H4 (cell line): ENCODE results near the gene SEMA6D. TPM values are rescaled to one million over a fixed set of nuclear protein-coding genes. Genes with fewer than 3 reads are reported as not detected.

Experiments
- DNase-seq: peaks from one replicate; pipeline ENCODE4 v3.0.0-alpha.2; 2015; ENCODE audit warnings: low spot score
- total RNA-seq: library from RNA; depleted of rRNA; stranded (reverse); fragments of >200 nt; shearing (Covaris generic); gene quantifications from 2 replicates; pipeline ENCODE4 v1.2.3, GENCODE V29; 2014; rRNA removed

The SEMA6D gene
- 7.6 and 10.4 TPM in 2 replicates for total RNA-seq

- DNase-seq = peak; percentile 80
Measured at GRCh38 chr15:47717036-47717612, at the start of gene SEMA6D. SEMA6D (plus strand) TSS chr15:47717505; CDS start chr15:47759799, 42,294 bp downstream.

GRCh38 chr15:47669221-47669620, 48.1 kb upstream of the SEMA6D start:
- DNase-seq = no peak

GRCh38 chr15:47670365-47670764, 46.9 kb upstream of the SEMA6D start:
- no peak for DNase-seq

- DNase-seq = no peak
Measured at GRCh38 chr15:47673232-47673761, 44.0 kb upstream of the SEMA6D start.

GRCh38 chr15:47674586-47675232, 42.6 kb upstream of the SEMA6D start:
- no peak for DNase-seq

- DNase-seq = no peak
Measured at GRCh38 chr15:47675735-47676134, 41.6 kb upstream of the SEMA6D start.

GRCh38 chr15:47678040-47678439, 39.3 kb upstream of the SEMA6D start:
- no peak for DNase-seq

GRCh38 chr15:47682661-47683060, 34.6 kb upstream of the SEMA6D start:
- no peak for DNase-seq

- DNase-seq = no peak
Measured at GRCh38 chr15:47685141-47685870, 32.0 kb upstream of the SEMA6D start.

- DNase-seq = peak; percentile 28
Measured at GRCh38 chr15:47688573-47689086, 28.7 kb upstream of the SEMA6D start.

- no peak for DNase-seq
Measured at GRCh38 chr15:47689660-47690059, 27.6 kb upstream of the SEMA6D start.

GRCh38 chr15:47691882-47692281, 25.4 kb upstream of the SEMA6D start:
- DNase-seq = no peak

GRCh38 chr15:47696351-47696750, 21.0 kb upstream of the SEMA6D start:
- no peak for DNase-seq

- no peak for DNase-seq
Measured at GRCh38 chr15:47705281-47705997, 11.9 kb upstream of the SEMA6D start.

GRCh38 chr15:47707391-47707790, 9.9 kb upstream of the SEMA6D start:
- no peak for DNase-seq

GRCh38 chr15:47708161-47708980, 8.9 kb upstream of the SEMA6D start:
- no peak for DNase-seq

- peak; percentile 28 for DNase-seq
Measured at GRCh38 chr15:47711655-47712054, 5.7 kb upstream of the SEMA6D start.

GRCh38 chr15:47715402-47715801, 1.9 kb upstream of the SEMA6D start:
- DNase-seq = no peak

GRCh38 chr15:47715856-47716445, 1.4 kb upstream of the SEMA6D start:
- no peak for DNase-seq

- DNase-seq = no peak
Measured at GRCh38 chr15:47716516-47716915, 789 bp upstream of the SEMA6D start.
